ENCODE data around the gene HIVEP1.

HIVEP1 gene

GRCh38 chr6:12051861-12052368 is 39.8 kb downstream of the HIVEP1 start:
- DNase-seq, result peak; percentile 28

GRCh38 chr6:12058172-12058961 is 46.3 kb downstream of the HIVEP1 start:
- no peak for DNase-seq

- peak; percentile 33 for DNase-seq
Observed at GRCh38 chr6:12060780-12061609, 48.9 kb downstream of the HIVEP1 start.

GRCh38 chr6:12062605-12063004 is 50.5 kb downstream of the HIVEP1 start:
- no peak for DNase-seq

- no peak for DNase-seq
Observed at GRCh38 chr6:12064131-12064530, 52.0 kb downstream of the HIVEP1 start.

- DNase-seq, result no peak
Observed at GRCh38 chr6:12064538-12065071, 52.5 kb downstream of the HIVEP1 start.

- DNase-seq, result no peak
Observed at GRCh38 chr6:12065321-12066140, 53.4 kb downstream of the HIVEP1 start.

- DNase-seq, result no peak
Observed at GRCh38 chr6:12066297-12066696, 54.2 kb downstream of the HIVEP1 start.

- DNase-seq, result no peak
Observed at GRCh38 chr6:12068899-12069557, 56.9 kb downstream of the HIVEP1 start.

GRCh38 chr6:12069891-12070529 is 57.9 kb downstream of the HIVEP1 start:
- DNase-seq, result no peak

- no peak for DNase-seq
Observed at GRCh38 chr6:12071064-12071615, 59.0 kb downstream of the HIVEP1 start.

- DNase-seq, result no peak
Observed at GRCh38 chr6:12075067-12075563, 63.0 kb downstream of the HIVEP1 start.

- DNase-seq, result no peak
Observed at GRCh38 chr6:12077021-12077710, 65.1 kb downstream of the HIVEP1 start.

GRCh38 chr6:12078014-12078413 is 65.9 kb downstream of the HIVEP1 start:
- no peak for DNase-seq

- no peak for DNase-seq
Observed at GRCh38 chr6:12081771-12082170, 69.7 kb downstream of the HIVEP1 start.

- DNase-seq, result no peak
Observed at GRCh38 chr6:12082368-12082767, 70.3 kb downstream of the HIVEP1 start.

- no peak for DNase-seq
Observed at GRCh38 chr6:12083302-12083701, 71.2 kb downstream of the HIVEP1 start.

- DNase-seq, result no peak
Observed at GRCh38 chr6:12083763-12084162, 71.7 kb downstream of the HIVEP1 start.

- no peak for DNase-seq
Observed at GRCh38 chr6:12084681-12085080, 72.6 kb downstream of the HIVEP1 start.

GRCh38 chr6:12088531-12088930 is 76.4 kb downstream of the HIVEP1 start:
- DNase-seq, result no peak

Measured in activated T-cell treated with anti-CD3 and anti-CD28 coated beads for 4 hours (primary cell).